NCI-H1092 (cell line): Measurements from ENCODE around the gene TRHDE.
"Not testable (repeated sequence)": the region's sequence is repeated elsewhere in the genome, so short reads cannot be mapped to it uniquely, and the experiment has no call there.

Experiments
- DNase-seq: peaks from one replicate; lab custom pipeline; 2025; lab: John Stamatoyannopoulos, UW

Gene TRHDE

GRCh38 chr12:72511906-72512305 is 239.7 kb downstream of the TRHDE start:
- DNase-seq: no peak

GRCh38 chr12:72520044-72520678 is 248.0 kb downstream of the TRHDE start:
- not testable (repeated sequence) for DNase-seq

GRCh38 chr12:72521326-72521725 is 249.2 kb downstream of the TRHDE start:
- no peak for DNase-seq

GRCh38 chr12:72522411-72522810 is 250.2 kb downstream of the TRHDE start:
- DNase-seq: no peak

GRCh38 chr12:72523754-72524153 is 251.6 kb downstream of the TRHDE start:
- no peak for DNase-seq

- DNase-seq: no peak
Observed at GRCh38 chr12:72535212-72535990, 263.2 kb downstream of the TRHDE start.

- DNase-seq: no peak
Observed at GRCh38 chr12:72540811-72541210, 268.6 kb downstream of the TRHDE start.

- DNase-seq: no peak
Observed at GRCh38 chr12:72543777-72544467, 271.8 kb downstream of the TRHDE start.

- no peak for DNase-seq
Observed at GRCh38 chr12:72546106-72546505, 273.9 kb downstream of the TRHDE start.

GRCh38 chr12:72547573-72547972 is 275.4 kb downstream of the TRHDE start:
- DNase-seq: no peak

- no peak for DNase-seq
Observed at GRCh38 chr12:72549184-72549583, 277.0 kb downstream of the TRHDE start.

GRCh38 chr12:72560003-72560769 is 288.0 kb downstream of the TRHDE start:
- no peak for DNase-seq

GRCh38 chr12:72570601-72571000 is 298.4 kb downstream of the TRHDE start:
- DNase-seq: no peak

- no peak for DNase-seq
Observed at GRCh38 chr12:72574138-72574537, 302.0 kb downstream of the TRHDE start.

- DNase-seq: no peak
Observed at GRCh38 chr12:72578327-72578726, 306.2 kb downstream of the TRHDE start.

- DNase-seq: no peak
Observed at GRCh38 chr12:72586456-72586855, 314.3 kb downstream of the TRHDE start.

GRCh38 chr12:72602581-72602980 is 330.4 kb downstream of the TRHDE start:
- no peak for DNase-seq

- no peak for DNase-seq
Observed at GRCh38 chr12:72605975-72606374, 333.8 kb downstream of the TRHDE start.

GRCh38 chr12:72610342-72610741 is 338.2 kb downstream of the TRHDE start:
- DNase-seq: no peak

- no peak for DNase-seq
Observed at GRCh38 chr12:72610854-72611358, 338.7 kb downstream of the TRHDE start.

GRCh38 chr12:72612171-72612570 is 340.0 kb downstream of the TRHDE start:
- DNase-seq: no peak

GRCh38 chr12:72618764-72619163 is 346.6 kb downstream of the TRHDE start:
- no peak for DNase-seq
